GM10847 (cell line): ENCODE data around the gene POPDC2.

Experiments used
- POLR2A ChIP-seq: IDR thresholded peaks from 2 replicates; pipeline ENCODE4 v1.6.1; 2011; ENCODE audit not compliant: insufficient read length; ENCODE audit errors: extremely low read depth

Gene POPDC2

DNA sequence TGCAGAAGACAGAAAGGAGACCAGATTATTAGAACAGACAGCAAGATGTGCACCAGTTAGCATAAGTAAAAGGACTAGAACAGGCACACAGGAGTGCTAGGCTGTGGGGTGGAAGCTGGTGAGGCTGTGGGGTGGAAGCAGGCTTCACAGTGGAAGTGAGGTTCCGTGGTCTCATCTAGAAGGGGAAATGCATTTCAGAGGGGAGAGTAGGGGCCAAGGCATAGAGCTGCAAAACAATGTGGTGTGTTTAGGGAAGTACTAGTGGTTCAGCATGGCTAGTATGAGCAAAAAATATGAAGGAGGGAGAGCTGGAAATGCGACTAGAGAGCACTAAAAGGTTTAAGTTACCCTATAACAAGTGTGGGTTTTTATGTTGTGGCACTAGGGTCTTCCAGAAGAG lies 6.5 kb downstream of the POPDC2 start:
- TF ChIP-seq POLR2A, result no peak

GRCh38 chr3:119652306-119653033 lies 7.9 kb downstream of the POPDC2 start:
- no peak for TF ChIP-seq POLR2A

GRCh38 chr3:119649761-119650160 lies 10.6 kb downstream of the POPDC2 start:
- no peak for TF ChIP-seq POLR2A

- TF ChIP-seq POLR2A, result no peak
Measured at GRCh38 chr3:119647843-119648575, 12.4 kb downstream of the POPDC2 start.

GRCh38 chr3:119647171-119647570 lies 13.2 kb downstream of the POPDC2 start:
- no peak for TF ChIP-seq POLR2A

DNA sequence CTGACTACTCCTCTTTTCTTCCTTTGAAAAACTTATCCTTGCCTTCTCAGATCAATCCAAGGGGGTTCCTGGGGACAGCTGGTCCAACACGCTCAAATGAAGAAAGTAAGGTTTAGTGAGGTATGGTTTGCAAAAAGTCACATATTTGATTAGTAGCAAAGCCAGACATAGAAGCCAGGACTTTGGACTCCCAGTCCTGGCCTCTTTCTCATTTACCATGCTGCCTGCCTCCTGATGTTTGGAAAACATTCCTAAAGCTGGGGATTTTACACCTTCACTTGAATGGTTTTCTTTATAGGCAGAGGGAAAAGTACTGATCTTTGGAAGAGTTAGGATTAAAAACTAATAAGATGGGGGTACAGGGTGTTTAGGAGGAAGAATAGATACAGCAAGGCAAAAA lies 14.6 kb downstream of the POPDC2 start:
- TF ChIP-seq POLR2A, result no peak

DNA sequence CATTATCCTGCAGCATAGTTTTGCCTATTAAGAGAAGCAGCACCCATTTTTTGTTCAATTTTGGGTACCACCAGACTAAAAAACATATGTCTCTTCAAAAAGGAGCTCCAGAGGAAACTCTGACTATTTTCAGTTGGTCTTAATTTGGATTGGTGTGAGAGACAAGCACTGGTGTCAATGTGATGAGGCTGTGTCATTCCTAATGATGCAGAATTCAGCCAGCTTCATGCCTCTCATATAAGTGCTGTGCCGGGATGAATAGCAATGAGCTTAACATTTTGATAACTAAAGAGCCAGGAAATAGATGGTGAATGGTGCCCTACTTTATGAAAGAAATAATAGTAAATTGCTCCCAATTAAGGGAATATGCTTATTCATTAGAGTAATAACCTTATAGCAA lies 15.9 kb downstream of the POPDC2 start:
- TF ChIP-seq POLR2A, result no peak

DNA sequence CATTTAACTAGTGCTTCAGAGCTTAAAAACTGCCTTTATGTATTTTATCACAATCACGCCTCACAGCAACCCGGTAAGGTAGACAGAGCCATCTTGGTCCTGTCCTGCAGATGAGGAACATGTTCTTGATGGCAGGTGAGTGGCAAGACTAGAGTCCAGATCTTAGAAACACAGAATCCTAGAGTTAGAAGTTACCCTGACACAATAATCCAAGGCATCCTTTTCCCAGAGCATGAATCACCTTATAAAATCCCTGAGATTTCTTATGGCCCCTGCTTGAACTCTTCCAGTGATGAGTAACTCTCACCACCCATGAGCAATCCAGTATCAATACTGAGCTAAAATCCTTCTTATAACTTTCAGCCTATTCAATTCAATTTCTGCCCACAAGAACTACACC lies 16.9 kb downstream of the POPDC2 start:
- TF ChIP-seq POLR2A, result no peak

GRCh38 chr3:119642746-119643473 lies 17.5 kb downstream of the POPDC2 start:
- TF ChIP-seq POLR2A, result no peak

- TF ChIP-seq POLR2A, result no peak
Measured at GRCh38 chr3:119641416-119641815, 19.0 kb downstream of the POPDC2 start.

- no peak for TF ChIP-seq POLR2A
Measured at GRCh38 chr3:119639494-119640350, 20.7 kb downstream of the POPDC2 start.

DNA sequence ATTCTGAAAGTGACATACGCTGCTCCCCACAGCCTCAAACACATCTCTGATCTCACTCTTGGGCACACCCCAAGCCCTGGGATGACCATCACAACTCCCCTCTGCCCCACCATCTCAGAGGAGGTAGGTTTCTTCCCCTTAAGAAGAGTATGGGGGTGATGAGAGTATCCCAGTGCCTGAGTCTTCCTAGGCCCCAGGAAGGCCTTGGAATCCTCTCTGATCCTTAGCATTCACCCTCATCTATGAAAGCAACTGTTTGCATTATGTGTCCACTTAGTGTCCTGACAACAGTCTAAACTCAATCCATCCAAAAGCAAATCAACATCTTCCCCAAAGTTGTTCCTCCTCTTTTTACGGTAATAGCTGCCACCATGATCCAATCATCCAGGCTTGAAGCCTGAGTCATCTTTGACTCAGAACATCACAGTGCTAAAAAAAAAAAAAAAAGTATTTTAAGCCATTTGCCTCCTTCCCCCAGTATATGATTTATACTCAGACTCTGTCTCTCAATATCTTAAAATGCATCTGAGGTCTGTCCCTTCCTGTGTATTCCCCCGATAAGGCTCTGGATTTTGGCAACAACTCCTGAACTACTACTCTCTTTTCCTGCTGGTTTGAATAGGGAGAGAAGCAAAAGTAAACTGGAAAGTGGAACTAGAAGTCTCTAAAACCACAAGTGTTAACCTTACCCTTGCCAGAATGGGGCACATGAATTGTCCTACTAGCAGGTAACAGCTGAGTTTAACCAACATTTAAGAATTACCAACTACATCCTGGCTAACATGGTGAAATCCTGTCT lies 22.5 kb downstream of the POPDC2 start:
- no peak for TF ChIP-seq POLR2A

GRCh38 chr3:119636891-119637611 lies 23.3 kb downstream of the POPDC2 start:
- no peak for TF ChIP-seq POLR2A

DNA sequence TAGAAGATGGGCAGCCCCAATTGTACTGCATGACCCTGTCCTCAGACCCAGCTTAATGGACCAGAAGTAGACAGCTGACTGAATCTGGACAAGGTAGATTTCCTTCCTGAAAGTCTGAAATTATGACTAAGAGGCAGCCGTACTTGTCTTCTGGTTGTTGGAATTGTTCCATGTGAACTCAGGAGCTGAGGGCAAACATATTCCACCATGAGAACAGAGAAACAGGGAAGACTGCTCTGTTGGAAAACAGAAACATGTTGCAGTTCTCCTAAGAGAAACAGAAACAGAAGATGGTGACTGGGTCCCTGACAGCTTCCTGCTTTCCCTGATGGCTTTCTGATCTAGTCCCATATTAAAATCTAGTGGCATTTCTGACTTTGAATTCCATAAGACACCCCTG lies 24.1 kb downstream of the POPDC2 start:
- TF ChIP-seq POLR2A, result no peak
